Fibroblast of skin of abdomen (primary cell): Measurements from ENCODE around the gene B3GAT2. TPM values are rescaled to one million over a fixed set of nuclear protein-coding genes. Genes with fewer than 3 reads are reported as not detected.
"Not testable (repeated sequence)": the region's sequence is repeated elsewhere in the genome, so short reads cannot be mapped to it uniquely, and the experiment has no call there.

Experiments used
- DNase-seq: peaks from one replicate; pipeline ENCODE4 v3.0.0-alpha.2; 2013
- polyA plus RNA-seq, 2 experiments: library from polyadenylated mRNA; unstranded; fragments of 120-200 nt; gene quantifications; one replicate each; pipeline ENCODE4 v1.2.1, GENCODE V29; 2013; ENCODE audit not compliant: insufficient read length in 2 of 2

Gene B3GAT2
- 0.17 TPM for polyA plus RNA-seq (2013, experiment 1 of 2; ENCODE audit: insufficient read length)
- polyA plus RNA-seq (2013, experiment 2 of 2; ENCODE audit: insufficient read length), result 0.24 TPM

- DNase-seq, result peak; percentile 8
These were observed at the start of gene B3GAT2 for GRCh38 chr6:70956451-70957283. Gene B3GAT2, minus strand, starts transcription at chr6:70957060. Its CDS starts 631 bp downstream, at chr6:70956429.

- no peak for DNase-seq
These were observed 41.3 kb upstream of the B3GAT2 start for GRCh38 chr6:70998148-70998547.

GRCh38 chr6:70997379-70997778, 40.5 kb upstream of the B3GAT2 start:
- no peak for DNase-seq

GRCh38 chr6:70996106-70996505, 39.2 kb upstream of the B3GAT2 start:
- no peak for DNase-seq

- DNase-seq, result no peak
These were observed 38.6 kb upstream of the B3GAT2 start for GRCh38 chr6:70995411-70995810.

- no peak for DNase-seq
These were observed 34.4 kb upstream of the B3GAT2 start for GRCh38 chr6:70991253-70991652.

GRCh38 chr6:70985156-70985555, 28.3 kb upstream of the B3GAT2 start:
- DNase-seq, result no peak

- DNase-seq, result no peak
These were observed 25.9 kb upstream of the B3GAT2 start for GRCh38 chr6:70982747-70983146.

- no peak for DNase-seq
These were observed 23.9 kb upstream of the B3GAT2 start for GRCh38 chr6:70980727-70981126.

- no peak for DNase-seq
These were observed 16.7 kb upstream of the B3GAT2 start for GRCh38 chr6:70973604-70974003.

- no peak for DNase-seq
These were observed 10.2 kb upstream of the B3GAT2 start for GRCh38 chr6:70967049-70967448.

- DNase-seq, result no peak
These were observed 391 bp upstream of the B3GAT2 start for GRCh38 chr6:70957284-70957617.

- DNase-seq, result no peak
These were observed 739 bp downstream of the B3GAT2 start for GRCh38 chr6:70956191-70956450.

- DNase-seq, result peak; percentile 61
These were observed 1.2 kb downstream of the B3GAT2 start for GRCh38 chr6:70955441-70956190.

GRCh38 chr6:70954750-70955149, 2.1 kb downstream of the B3GAT2 start:
- DNase-seq, result no peak

GRCh38 chr6:70954176-70954575, 2.7 kb downstream of the B3GAT2 start:
- no peak for DNase-seq

- DNase-seq, result no peak
These were observed 4.2 kb downstream of the B3GAT2 start for GRCh38 chr6:70952608-70953165.

- not testable (repeated sequence) for DNase-seq
These were observed 12.5 kb downstream of the B3GAT2 start for GRCh38 chr6:70944321-70944720.

GRCh38 chr6:70933853-70934252, 23.0 kb downstream of the B3GAT2 start:
- DNase-seq, result no peak

- no peak for DNase-seq
These were observed 51.1 kb downstream of the B3GAT2 start for GRCh38 chr6:70905742-70906141.

GRCh38 chr6:70903665-70904452, 53.0 kb downstream of the B3GAT2 start:
- no peak for DNase-seq

- DNase-seq, result no peak
These were observed 55.5 kb downstream of the B3GAT2 start for GRCh38 chr6:70901324-70901723.

- DNase-seq, result no peak
These were observed 56.8 kb downstream of the B3GAT2 start for GRCh38 chr6:70900047-70900446.
